ENCODE measurements around the gene MEST.
"Not testable (repeated sequence)": the region's sequence is repeated elsewhere in the genome, so short reads cannot be mapped to it uniquely, and the experiment has no call there.

The MEST gene, protein sequence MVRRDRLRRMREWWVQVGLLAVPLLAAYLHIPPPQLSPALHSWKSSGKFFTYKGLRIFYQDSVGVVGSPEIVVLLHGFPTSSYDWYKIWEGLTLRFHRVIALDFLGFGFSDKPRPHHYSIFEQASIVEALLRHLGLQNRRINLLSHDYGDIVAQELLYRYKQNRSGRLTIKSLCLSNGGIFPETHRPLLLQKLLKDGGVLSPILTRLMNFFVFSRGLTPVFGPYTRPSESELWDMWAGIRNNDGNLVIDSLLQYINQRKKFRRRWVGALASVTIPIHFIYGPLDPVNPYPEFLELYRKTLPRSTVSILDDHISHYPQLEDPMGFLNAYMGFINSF

GRCh38 chr7:130491841-130492522 lies at the start of gene MEST:
Gene MEST (plus strand): TSS chr7:130492085. CDS start chr7:130492314, 229 bp downstream.
- no peak for DNase-seq

GRCh38 chr7:130442601-130443000 lies 49.3 kb upstream of the MEST start:
- no peak for DNase-seq

GRCh38 chr7:130444234-130444633 lies 47.7 kb upstream of the MEST start:
- no peak for DNase-seq

DNA sequence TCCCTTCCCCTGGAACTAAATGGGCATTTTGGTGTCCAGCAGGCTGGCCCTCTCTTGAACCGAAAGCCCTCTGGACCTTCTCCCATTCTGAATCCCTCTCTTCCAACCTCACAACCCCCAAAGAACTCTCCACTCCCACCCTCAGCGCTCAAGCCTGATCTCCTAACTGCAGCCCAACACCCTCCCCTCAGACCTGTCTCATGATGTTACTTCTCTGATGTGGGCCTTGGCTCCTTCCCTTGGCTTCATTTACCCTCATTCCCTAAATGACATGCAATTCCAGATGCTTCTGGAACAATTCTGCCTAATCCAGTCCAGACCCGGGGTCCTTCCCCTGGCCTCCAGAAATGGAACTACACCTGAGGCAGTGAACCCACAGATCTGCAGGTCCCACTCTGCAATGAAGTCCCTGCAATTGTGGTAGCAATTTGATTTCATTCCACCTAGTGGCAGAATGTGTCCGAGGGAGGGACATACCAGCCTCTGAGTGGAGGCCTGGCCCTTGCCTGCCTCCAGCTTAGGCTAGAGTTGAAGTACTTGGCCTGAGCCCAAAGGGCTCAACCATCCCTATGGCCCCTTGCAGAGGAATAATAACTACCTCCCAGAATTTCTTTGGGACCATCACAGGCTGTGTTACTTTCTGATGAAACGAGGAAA lies 47.0 kb upstream of the MEST start:
- no peak for DNase-seq

GRCh38 chr7:130446259-130446658 lies 45.6 kb upstream of the MEST start:
- no peak for DNase-seq

GRCh38 chr7:130451344-130451743 lies 40.5 kb upstream of the MEST start:
- not testable (repeated sequence) for DNase-seq

GRCh38 chr7:130452951-130453350 lies 38.9 kb upstream of the MEST start:
- DNase-seq = no peak

DNA sequence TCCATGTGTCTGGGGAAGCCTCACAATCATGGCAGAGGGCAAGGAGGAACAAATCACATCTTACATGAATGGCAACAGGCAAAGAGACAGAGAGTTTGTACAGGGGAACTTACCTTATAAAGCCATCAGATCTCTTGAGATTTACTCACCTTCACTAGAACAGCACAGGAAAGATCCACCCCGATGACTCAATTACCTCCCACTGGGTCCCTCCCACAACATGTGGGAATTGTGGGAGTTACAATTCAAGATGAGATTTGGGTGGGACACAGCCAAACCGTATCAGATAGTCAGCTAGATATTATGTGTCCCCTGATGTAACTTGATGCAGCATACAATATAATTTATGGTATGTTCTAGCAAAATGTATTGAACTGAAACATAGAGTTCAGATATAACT lies 36.9 kb upstream of the MEST start:
- DNase-seq = no peak

- DNase-seq = no peak
Measured at GRCh38 chr7:130458257-130458656, 33.6 kb upstream of the MEST start.

DNA sequence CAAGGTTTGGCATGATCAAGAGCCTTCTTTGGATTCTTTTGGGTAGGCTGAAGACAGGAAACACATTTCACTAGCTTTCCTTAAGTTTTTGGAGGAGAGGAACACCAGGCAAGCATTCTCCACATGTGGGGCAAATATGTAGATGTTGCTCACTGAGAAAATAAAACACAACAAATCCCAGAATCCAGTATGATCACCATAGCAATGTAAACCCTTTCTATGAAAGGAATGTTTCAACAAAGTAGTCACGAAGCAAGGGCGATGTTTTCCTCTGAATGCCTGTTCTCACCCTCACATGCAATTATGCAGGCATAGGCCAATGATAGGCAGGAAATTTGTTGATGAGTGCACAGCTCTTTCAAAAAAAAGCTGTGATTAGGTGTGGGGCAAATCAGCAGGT lies 30.6 kb upstream of the MEST start:
- DNase-seq = no peak

DNA sequence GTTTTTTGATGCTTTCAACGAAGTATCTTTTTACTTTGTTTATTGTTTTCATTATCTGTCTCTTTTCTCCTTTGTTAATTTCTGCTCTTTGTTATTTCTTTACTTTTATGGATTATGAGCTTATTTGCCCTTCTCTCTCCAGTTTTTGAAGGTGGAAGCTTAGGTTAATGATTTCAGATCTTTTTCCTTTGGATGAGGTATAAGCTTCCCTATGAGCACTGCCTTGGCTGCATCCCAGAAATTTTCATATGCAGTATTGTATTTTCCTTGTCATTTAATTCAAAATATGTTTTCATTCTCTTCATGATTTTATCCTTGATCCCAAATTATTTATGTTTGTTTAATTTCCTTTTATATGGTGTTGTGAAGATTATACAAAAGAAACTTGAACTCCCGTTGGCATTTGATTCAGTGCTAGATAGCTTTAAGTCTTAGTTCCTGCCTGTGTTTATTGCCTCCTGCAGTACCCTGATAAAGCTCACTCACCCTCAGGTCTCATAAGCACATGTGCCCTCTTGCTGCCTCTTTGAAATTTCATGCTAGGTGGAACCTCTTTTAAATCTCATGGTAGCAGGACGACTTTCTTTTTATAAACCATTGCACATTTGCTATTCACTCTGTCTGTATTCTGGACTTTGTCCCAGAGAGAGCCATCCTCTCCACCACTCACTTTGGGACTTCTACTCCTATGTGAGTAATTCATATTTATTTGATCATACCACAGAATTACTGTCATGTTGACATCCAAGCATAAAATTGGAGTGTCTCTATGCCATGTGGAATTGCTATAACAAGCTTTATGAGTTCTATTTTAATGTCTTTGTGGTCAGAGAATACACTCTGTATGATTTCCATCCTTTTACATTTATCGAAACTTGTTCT lies 28.1 kb upstream of the MEST start:
- no peak for DNase-seq

- no peak for DNase-seq
Measured at GRCh38 chr7:130468612-130469011, 23.3 kb upstream of the MEST start.

DNA sequence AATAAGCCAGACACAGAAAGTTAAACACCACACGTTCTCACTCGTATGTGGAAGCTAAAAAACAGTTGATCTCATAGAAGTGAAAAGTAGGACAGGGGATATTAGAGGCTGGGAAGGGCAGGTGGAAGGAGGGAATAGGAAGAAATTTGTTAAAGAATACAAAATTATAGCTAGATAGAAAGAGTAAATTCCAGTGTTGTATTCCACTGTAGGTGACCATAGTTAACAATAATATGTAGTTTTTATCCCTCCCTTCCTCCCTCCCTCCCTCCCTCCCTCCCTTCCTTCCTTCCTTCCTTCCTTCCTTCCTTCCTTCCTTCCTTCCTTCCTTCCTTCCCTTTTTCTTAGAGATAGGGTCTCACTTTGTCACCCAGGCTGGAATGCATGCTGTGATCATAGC lies 19.9 kb upstream of the MEST start:
- no peak for DNase-seq

GRCh38 chr7:130473289-130473688 lies 18.6 kb upstream of the MEST start:
- no peak for DNase-seq

- no peak for DNase-seq
Measured at GRCh38 chr7:130473876-130474275, 18.0 kb upstream of the MEST start.

DNA sequence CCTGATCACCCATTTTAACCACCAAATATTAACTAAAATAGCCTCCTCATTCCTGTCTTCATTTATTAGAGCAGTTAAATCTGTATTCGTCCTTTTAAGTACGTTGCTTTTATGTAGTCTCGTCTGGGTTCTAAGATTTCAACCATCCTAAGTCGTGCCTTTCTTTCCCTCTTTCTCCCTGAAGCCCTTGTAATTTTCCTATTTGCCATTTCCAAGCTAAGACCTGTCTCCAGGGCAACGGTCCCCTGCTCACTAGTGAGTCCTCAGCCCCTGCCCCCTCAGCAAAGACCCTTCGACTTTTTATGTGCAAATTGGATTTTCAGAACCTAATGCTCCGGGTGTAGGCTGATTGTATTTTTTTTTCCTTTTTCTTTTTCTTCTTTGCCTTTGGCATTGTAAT lies 16.1 kb upstream of the MEST start:
- DNase-seq = no peak

GRCh38 chr7:130476297-130477150 lies 15.4 kb upstream of the MEST start:
- DNase-seq = no peak

DNA sequence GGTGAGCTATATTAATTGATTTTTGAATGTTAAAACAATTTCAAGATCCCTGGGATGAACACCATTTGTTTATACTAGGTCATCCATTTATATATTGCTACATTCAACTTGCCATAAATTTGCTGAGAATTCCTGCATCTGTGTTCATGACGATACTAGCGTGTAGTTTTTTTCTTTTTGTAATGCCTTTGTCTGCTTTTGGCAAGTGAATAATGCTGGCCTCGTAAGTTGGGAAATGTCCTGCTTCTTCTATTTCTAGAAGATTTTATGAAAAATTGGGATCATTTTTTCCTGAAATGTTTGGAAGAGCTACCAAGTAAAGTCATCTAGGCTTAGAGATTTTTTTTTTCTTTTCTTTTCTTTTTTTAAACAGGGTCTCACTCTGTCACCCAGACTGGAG lies 12.9 kb upstream of the MEST start:
- DNase-seq = no peak

DNA sequence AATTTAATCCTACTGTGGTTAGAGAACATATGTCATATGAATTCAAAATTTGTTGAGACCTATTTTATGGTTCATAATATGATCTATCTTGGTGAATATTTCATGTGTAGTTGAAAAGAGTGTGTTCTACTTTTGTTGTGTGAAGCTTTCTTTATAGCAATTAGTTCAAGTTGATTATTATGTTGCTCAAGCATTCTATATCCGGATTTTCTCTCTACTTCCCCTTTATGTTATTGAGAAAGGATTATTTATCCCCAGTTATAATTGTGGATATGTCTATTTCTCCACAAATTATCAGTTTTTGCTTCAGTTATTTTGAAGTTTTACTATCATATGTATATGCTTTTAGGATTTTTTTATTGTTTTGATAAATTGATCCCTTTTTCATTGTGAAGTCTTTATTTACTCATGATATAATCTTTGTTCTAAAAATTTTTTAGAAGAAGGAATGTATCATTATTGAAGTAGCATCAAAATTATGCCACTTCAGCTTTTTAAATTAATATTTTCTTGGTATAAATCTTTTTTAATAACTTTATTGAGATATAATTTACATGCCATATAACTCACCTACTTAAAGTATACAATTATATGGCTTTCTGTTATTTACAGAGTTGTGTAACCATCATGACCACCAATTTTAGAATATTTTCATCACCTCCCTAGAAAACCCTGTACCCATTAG lies 12.0 kb upstream of the MEST start:
- DNase-seq = no peak

DNA sequence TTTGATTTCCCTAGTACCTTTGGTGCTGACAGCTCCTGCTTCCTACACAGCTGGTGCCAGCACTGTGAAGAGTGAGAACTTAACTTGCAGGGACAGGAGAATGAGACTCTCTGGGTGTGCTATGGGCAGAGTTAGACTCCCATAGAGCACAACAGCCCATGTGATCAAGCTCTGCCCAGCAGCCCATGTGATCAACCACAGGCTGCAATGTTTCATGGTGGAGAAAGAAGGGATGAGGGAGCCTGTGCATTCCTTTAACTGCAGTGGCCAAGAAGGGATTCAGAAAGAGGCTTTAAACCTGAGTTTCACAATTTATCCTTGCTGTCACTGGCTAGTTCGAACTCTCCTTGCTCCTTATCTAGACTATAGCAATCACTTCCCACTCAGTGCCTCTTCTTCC lies 10.0 kb upstream of the MEST start:
- no peak for DNase-seq

GRCh38 chr7:130483031-130483430 lies 8.9 kb upstream of the MEST start:
- DNase-seq = no peak

DNA sequence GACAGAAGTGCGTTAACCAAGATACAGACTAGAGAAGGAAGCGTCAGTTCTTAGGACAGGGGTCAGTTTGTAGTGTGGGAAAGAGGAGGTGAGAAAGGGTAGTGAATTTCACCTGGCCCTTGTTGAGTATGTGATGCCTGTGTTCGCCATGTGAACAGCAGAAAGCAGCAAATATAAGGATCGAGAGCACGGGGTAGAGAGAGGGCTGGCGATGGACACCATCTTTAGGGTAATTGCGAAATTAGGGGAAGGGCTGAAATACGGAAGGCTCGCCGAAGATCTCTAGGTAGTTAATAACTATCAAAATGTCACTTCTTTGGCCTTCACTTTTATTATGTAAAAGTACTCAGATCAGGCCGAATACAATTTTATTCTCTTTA lies 6.2 kb upstream of the MEST start:
- DNase-seq = no peak
